ENCODE measurements around the gene SHISA3. TPM values are rescaled to one million over a fixed set of nuclear protein-coding genes. Genes with fewer than 3 reads are reported as not detected.
A peak's percentile ranks its signal among the peaks of the same experiment; 100 is the strongest.

The SHISA3 gene
- 1 to 10 TPM in 4 of 6 donors, under 1 TPM in 1, not detected in 1; 0.76 to 5.9 (median 2.1) TPM for total RNA-seq

- H3K4me3 ChIP-seq: peak within 1 kb of the TSS in 3 of 4 donors; percentile 35 to 57 (median 55)
- peaks cover 0 to 32% (median 17%) of the 10 kb centered on the region in 4 donors for H3K27me3 ChIP-seq
- H3K36me3 ChIP-seq: no peaks in the 10 kb centered on the region
- peak in 1 of 2 donors; percentile 84 for DNase-seq
- WGBS, 2 donors: 7% methylated on average over 47 to 52 of the region's 61 CpGs
- peak within 1 kb of the TSS in 2 of 4 donors; percentile 5 to 70 for H3K27ac ChIP-seq
- ATAC-seq (ENCODE audit: low FRiP score in 2 of 2): peak in 1 of 2 donors; percentile 63
- TF ChIP-seq CTCF (IDR thresholded peaks at IDR 0.05): no peak
- TF ChIP-seq EP300 (IDR thresholded peaks at IDR 0.05): no peak
- no peaks in the 10 kb centered on the region for H3K9me3 ChIP-seq
- H3K4me1 ChIP-seq: peaks cover 27 to 36% (median 30%) of the 10 kb centered on the region in 4 donors
These were observed at the start of gene SHISA3 for GRCh38 chr4:42396752-42397634. TSS of gene SHISA3 (plus strand) at chr4:42397488. CDS start at chr4:42398057, 569 bp downstream.

- ATAC-seq (ENCODE audit: low FRiP score in 2 of 2) (peak in 1 of 2 donors; percentile 54), DNase-seq (no peak)
- no peak overlapping the region for H3K4me3 ChIP-seq
- TF ChIP-seq POLR2A (IDR thresholded peaks at IDR 0.05): no peak
- TF ChIP-seq CTCF (IDR thresholded peaks at IDR 0.05): no peak
- TF ChIP-seq EP300 (IDR thresholded peaks at IDR 0.05): no peak
- TF ChIP-seq POLR2AphosphoS5 (IDR thresholded peaks at IDR 0.05): no peak
- WGBS, 2 donors: 72 to 73% methylated on average over 2 of the region's 2 CpGs
- no peaks in the 10 kb centered on the region for H3K36me3 ChIP-seq
- H3K4me1 ChIP-seq: peaks cover 0 to 3% (median 0%) of the 10 kb centered on the region in 4 donors
- H3K27ac ChIP-seq: no peak overlapping the region
- H3K9me3 ChIP-seq: no peaks in the 10 kb centered on the region
- no peaks in the 10 kb centered on the region for H3K27me3 ChIP-seq
These were observed 49.0 kb upstream of the SHISA3 start for GRCh38 chr4:42348247-42348646.

GRCh38 chr4:42348692-42349091 is 48.6 kb upstream of the SHISA3 start:
- H3K27ac ChIP-seq: no peak overlapping the region
- no peak for TF ChIP-seq POLR2A (IDR thresholded peaks at IDR 0.05)
- H3K27me3 ChIP-seq: no peaks in the 10 kb centered on the region
- no peak overlapping the region for H3K4me3 ChIP-seq
- peaks cover 0 to 3% (median 0%) of the 10 kb centered on the region in 4 donors for H3K4me1 ChIP-seq
- WGBS, 2 donors: 68 to 76% methylated on average over 5 of the region's 5 CpGs
- H3K9me3 ChIP-seq: no peaks in the 10 kb centered on the region
- no peaks in the 10 kb centered on the region for H3K36me3 ChIP-seq
- ATAC-seq (ENCODE audit: low FRiP score in 2 of 2) (no peak), DNase-seq (no peak)

- Histone ChIP-seq H3K27me3 (no peaks in the 10 kb centered on the region), H3K36me3 (no peaks in the 10 kb centered on the region), H3K9me3 (no peaks in the 10 kb centered on the region), H3K27ac (no peak overlapping the region), H3K4me3 (no peak overlapping the region), H3K4me1 (peaks cover 0 to 3% (median 0%) of the 10 kb centered on the region in 4 donors)
- no peak for ATAC-seq (ENCODE audit: low FRiP score in 2 of 2)
- no peak for DNase-seq
- 89 to 90% methylated on average over 4 of the region's 4 CpGs for WGBS, 2 donors
- TF ChIP-seq POLR2A (IDR thresholded peaks at IDR 0.05) (no peak), EP300 (IDR thresholded peaks at IDR 0.05) (no peak), POLR2AphosphoS5 (IDR thresholded peaks at IDR 0.05) (no peak), CTCF (IDR thresholded peaks at IDR 0.05) (no peak)
These were observed 46.6 kb upstream of the SHISA3 start for GRCh38 chr4:42350611-42351182.

GRCh38 chr4:42352049-42352448 is 45.2 kb upstream of the SHISA3 start:
- Histone ChIP-seq H3K27me3 (no peaks in the 10 kb centered on the region), H3K9me3 (no peaks in the 10 kb centered on the region), H3K4me3 (no peak overlapping the region), H3K36me3 (no peaks in the 10 kb centered on the region), H3K4me1 (peaks cover 0 to 3% (median 0%) of the 10 kb centered on the region in 4 donors), H3K27ac (no peak overlapping the region)
- ATAC-seq (ENCODE audit: low FRiP score in 2 of 2): no peak
- TF ChIP-seq POLR2AphosphoS5 (IDR thresholded peaks at IDR 0.05) (no peak), EP300 (IDR thresholded peaks at IDR 0.05) (no peak), CTCF (IDR thresholded peaks at IDR 0.05) (no peak), POLR2A (IDR thresholded peaks at IDR 0.05) (no peak)
- DNase-seq: no peak
- 81 to 85% methylated on average over 3 of the region's 3 CpGs for WGBS, 2 donors

Measured in upper lobe of left lung (tissue), 6 donors.